ENCODE results near the gene LIPC.

GRCh38 chr15:58466566-58466965, 34.8 kb downstream of the LIPC start:
- TF ChIP-seq EZH2 (IDR thresholded peaks at IDR 0.05; ENCODE audit: insufficient read depth, poor library complexity, severe bottlenecking) (no peak), EZH2phosphoT487 (IDR thresholded peaks at IDR 0.05; ENCODE audit: insufficient read depth, low read depth) (no peak)

All from GM23248 (cell line).